Natural killer cell (primary cell): ENCODE results near the gene TIGD6. TPM values are rescaled to one million over a fixed set of nuclear protein-coding genes. Genes with fewer than 3 reads are reported as not detected.
A peak's percentile ranks its signal among the peaks of the same experiment; 100 is the strongest.

Experiments
- ATAC-seq, 3 donors: fragments of 150-1000 bp in 2 of 3; fragments of 200-7000 bp in 1 of 3; cut with Tn5 transposase; 1 replicate in 1 of 3; 2 replicates in 2 of 3; pipeline ENCODE4 v1.10.0; 2021; ENCODE audit warnings: mild to moderate bottlenecking in 2 of 3, moderate library complexity in 2 of 3
- DNase-seq, 2 donors: peaks; one replicate each; pipeline versions ENCODE4 v3.0.0 to v3.0.0-alpha.2; 2013 to 2021; ENCODE audit warnings: mixed read lengths in 1 of 2
- H3K27ac ChIP-seq: one replicate; pipeline ENCODE4 v1.5.1; 2013; ENCODE audit warnings: mild to moderate bottlenecking, low read length
- H3K27me3 ChIP-seq: one replicate; pipeline ENCODE4 v1.6.1; 2013; ENCODE audit warnings: low read length; ENCODE audit not compliant: control insufficient read depth, insufficient read depth
- H3K36me3 ChIP-seq: one replicate; pipeline ENCODE4 v1.6.1; 2013; ENCODE audit warnings: low read length; ENCODE audit not compliant: control insufficient read depth, insufficient read depth
- H3K4me1 ChIP-seq: one replicate; pipeline ENCODE4 v1.6.1; 2013; ENCODE audit warnings: low read length; ENCODE audit not compliant: control insufficient read depth, insufficient read depth
- H3K4me3 ChIP-seq: one replicate; pipeline ENCODE4 v1.5.1; 2013; ENCODE audit warnings: low read length
- H3K9me3 ChIP-seq: one replicate; pipeline ENCODE4 v1.6.1; 2013; ENCODE audit warnings: low read length; ENCODE audit not compliant: control insufficient read depth, insufficient read depth
- H3K27ac Mint-ChIP-seq, 2 donors: one replicate each; pipeline ENCODE4 v1.8.0; 2022; ENCODE audit warnings: mild to moderate bottlenecking in 2 of 2, mixed read lengths in 2 of 2, moderate library complexity in 1 of 2
- H3K27me3 Mint-ChIP-seq, 2 donors: one replicate each; pipeline ENCODE4 v1.8.0; 2022; ENCODE audit warnings: low read depth in 2 of 2, mixed read lengths in 2 of 2
- H3K36me3 Mint-ChIP-seq: one replicate; pipeline ENCODE4 v1.8.0; 2022; ENCODE audit warnings: mixed read lengths
- H3K4me1 Mint-ChIP-seq, 2 donors: one replicate each; pipeline ENCODE4 v1.8.0; 2022; ENCODE audit warnings: mixed read lengths in 2 of 2
- H3K4me3 Mint-ChIP-seq: one replicate; pipeline ENCODE4 v1.8.0; 2022; ENCODE audit warnings: mild to moderate bottlenecking, moderate library complexity, mixed read lengths
- H3K9me3 Mint-ChIP-seq, 2 donors: one replicate each; pipeline ENCODE4 v1.8.0; 2022; ENCODE audit warnings: mixed read lengths in 2 of 2
- WGBS: methylation state at CpG from one replicate; pipeline ENCODE4 v1.1.7; 2013; ENCODE audit warnings: missing lambda C conversion rate; ENCODE audit not compliant: insufficient coverage; 5-methylcytosine and 5-hydroxymethylcytosine counted together
- intact Hi-C: fragments of 100-400 bp; cut with micrococcal nuclease; formaldehyde crosslinking; loops from one replicate; pipeline ENCODE4 v1.14.2; 2022
- total RNA-seq, 4 donors: library from RNA; stranded (reverse); fragments of 120-200 nt in 1 of 4; gene quantifications; one replicate each; pipeline versions ENCODE4 v1.2.3 to v1.2.4, GENCODE V29; 2013 to 2022
- TF ChIP-seq, protein P1 (sequence below): fragments of 200-600 bp; IDR thresholded peaks from one replicate; pipeline ENCODE4 v1.8.0; 2022; ENCODE audit warnings: antibody characterized with exemption

TIGD6 gene
- total RNA-seq, 3 donors from 2014 or later (not counting 1 experiment from before 2014, with no cell fraction given) = 1.8 to 3.9 (median 2.5) TPM

DNA sequence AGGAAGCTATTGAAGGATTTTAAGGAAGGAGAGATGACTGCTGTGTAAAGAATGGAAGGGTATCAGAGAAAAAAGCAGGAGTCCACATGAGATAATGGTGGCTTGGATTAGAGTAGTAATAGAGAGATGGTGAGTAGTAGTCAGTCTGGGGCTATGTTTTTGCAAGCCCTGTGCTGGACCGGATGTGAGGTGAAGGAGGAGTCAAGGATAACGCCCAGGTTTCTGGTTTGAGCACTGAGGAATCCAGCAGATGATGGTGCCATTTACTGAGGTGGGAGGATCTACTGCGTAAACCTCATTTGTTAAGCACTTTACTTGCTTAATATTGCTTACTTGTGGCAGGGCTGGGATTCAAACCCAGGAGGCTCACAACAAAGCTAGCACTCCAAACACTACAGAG, 1.1 kb downstream of the TIGD6 start:
- Histone ChIP-seq H3K36me3 (peaks cover 5% of the 10 kb centered on the region), H3K27me3 (no peaks in the 10 kb centered on the region), H3K9me3 (no peaks in the 10 kb centered on the region), H3K4me3 (no peak overlapping the region), H3K4me1 (peaks cover 15% of the 10 kb centered on the region), H3K27ac (peak overlapping the region; percentile 91)
- Mint-ChIP-seq H3K4me3 (peak overlapping the region; percentile 84), H3K9me3 (no peaks in the 10 kb centered on the region), H3K36me3 (no peaks in the 10 kb centered on the region), H3K4me1 (peaks cover 32 to 42% of the 10 kb centered on the region in 2 donors), H3K27me3 (no peaks in the 10 kb centered on the region), H3K27ac (peak overlapping the region; percentile 74 to 93)
- intact Hi-C loops = no loop called here
- 89% methylated on average over 3 of the region's 3 CpGs for WGBS
- TF ChIP-seq, protein P1, sequence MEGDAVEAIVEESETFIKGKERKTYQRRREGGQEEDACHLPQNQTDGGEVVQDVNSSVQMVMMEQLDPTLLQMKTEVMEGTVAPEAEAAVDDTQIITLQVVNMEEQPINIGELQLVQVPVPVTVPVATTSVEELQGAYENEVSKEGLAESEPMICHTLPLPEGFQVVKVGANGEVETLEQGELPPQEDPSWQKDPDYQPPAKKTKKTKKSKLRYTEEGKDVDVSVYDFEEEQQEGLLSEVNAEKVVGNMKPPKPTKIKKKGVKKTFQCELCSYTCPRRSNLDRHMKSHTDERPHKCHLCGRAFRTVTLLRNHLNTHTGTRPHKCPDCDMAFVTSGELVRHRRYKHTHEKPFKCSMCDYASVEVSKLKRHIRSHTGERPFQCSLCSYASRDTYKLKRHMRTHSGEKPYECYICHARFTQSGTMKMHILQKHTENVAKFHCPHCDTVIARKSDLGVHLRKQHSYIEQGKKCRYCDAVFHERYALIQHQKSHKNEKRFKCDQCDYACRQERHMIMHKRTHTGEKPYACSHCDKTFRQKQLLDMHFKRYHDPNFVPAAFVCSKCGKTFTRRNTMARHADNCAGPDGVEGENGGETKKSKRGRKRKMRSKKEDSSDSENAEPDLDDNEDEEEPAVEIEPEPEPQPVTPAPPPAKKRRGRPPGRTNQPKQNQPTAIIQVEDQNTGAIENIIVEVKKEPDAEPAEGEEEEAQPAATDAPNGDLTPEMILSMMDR = no peak
- ATAC-seq (no peak), DNase-seq (no peak)

- Mint-ChIP-seq H3K4me3 (peak overlapping the region; percentile 84), H3K4me1 (peaks cover 32 to 37% of the 10 kb centered on the region in 2 donors), H3K27ac (peak overlapping the region; percentile 74 to 93), H3K9me3 (no peaks in the 10 kb centered on the region), H3K36me3 (no peaks in the 10 kb centered on the region), H3K27me3 (no peaks in the 10 kb centered on the region)
- Histone ChIP-seq H3K36me3 (peaks cover 5% of the 10 kb centered on the region), H3K9me3 (no peaks in the 10 kb centered on the region), H3K27me3 (no peaks in the 10 kb centered on the region), H3K27ac (no peak overlapping the region), H3K4me1 (peaks cover 15% of the 10 kb centered on the region), H3K4me3 (no peak overlapping the region)
- no peak for ATAC-seq
- intact Hi-C loops = no loop called here
- TF ChIP-seq, protein P1 = no peak
- no peak for DNase-seq
- WGBS = 100% methylated on average over 3 of the region's 3 CpGs
These were observed 2.2 kb downstream of the TIGD6 start for GRCh38 chr5:149998281-149998680.

- Histone ChIP-seq H3K27me3 (no peaks in the 10 kb centered on the region), H3K36me3 (peaks cover 5% of the 10 kb centered on the region), H3K9me3 (no peaks in the 10 kb centered on the region), H3K4me1 (peaks cover 10% of the 10 kb centered on the region), H3K27ac (no peak overlapping the region), H3K4me3 (no peak overlapping the region)
- DNase-seq (no peak), ATAC-seq (no peak)
- TF ChIP-seq, protein P1 = no peak
- intact Hi-C loops = no loop called here
- no peaks in the 10 kb centered on the region for H3K9me3 Mint-ChIP-seq
- H3K4me3 Mint-ChIP-seq = no peak overlapping the region
- H3K36me3 Mint-ChIP-seq = no peaks in the 10 kb centered on the region
- WGBS = 97% methylated on average over 6 of the region's 6 CpGs
- H3K4me1 Mint-ChIP-seq = peaks cover 14 to 17% of the 10 kb centered on the region in 2 donors
- H3K27ac Mint-ChIP-seq = no peak overlapping the region
- H3K27me3 Mint-ChIP-seq = no peaks in the 10 kb centered on the region
These were observed 4.1 kb downstream of the TIGD6 start for GRCh38 chr5:149996205-149996890.
